KOPT-K1 (cell line): ENCODE measurements around the gene CACNA1C.

ENCODE experiments used
- H3K27ac ChIP-seq: fragments of 200-600 bp; sonication (generic); 2 replicates; pipeline ENCODE4 v1.5.1; 2016; ENCODE audit warnings: antibody characterized with exemption, mild to moderate bottlenecking, low read depth, low read length; ENCODE audit not compliant: poor library complexity, severe bottlenecking
- H3K36me3 ChIP-seq: fragments of 200-600 bp; sonication (generic); 2 replicates; pipeline ENCODE4 v1.5.1; 2017; ENCODE audit warnings: antibody characterized with exemption, mild to moderate bottlenecking, low read length, moderate library complexity; ENCODE audit not compliant: insufficient read depth
- H3K9me3 ChIP-seq: fragments of 200-600 bp; sonication (generic); 2 replicates; pipeline ENCODE4 v1.5.1; 2017; ENCODE audit warnings: antibody characterized with exemption, low read length, mild to moderate bottlenecking; ENCODE audit not compliant: insufficient read depth, poor library complexity, severe bottlenecking

The CACNA1C gene

GRCh38 chr12:2108975-2109671 lies 56.3 kb downstream of the CACNA1C start:
- H3K36me3 ChIP-seq = no peaks in the 10 kb centered on the region
- H3K27ac ChIP-seq = no peak overlapping the region
- no peaks in the 10 kb centered on the region for H3K9me3 ChIP-seq

GRCh38 chr12:2110127-2110526 lies 57.3 kb downstream of the CACNA1C start:
- Histone ChIP-seq H3K9me3 (no peaks in the 10 kb centered on the region), H3K27ac (no peak overlapping the region), H3K36me3 (no peaks in the 10 kb centered on the region)

- no peaks in the 10 kb centered on the region for H3K36me3 ChIP-seq
- H3K27ac ChIP-seq = no peak overlapping the region
- H3K9me3 ChIP-seq = no peaks in the 10 kb centered on the region
Observed at GRCh38 chr12:2110849-2111566, 58.2 kb downstream of the CACNA1C start.

GRCh38 chr12:2111826-2112225 lies 59.0 kb downstream of the CACNA1C start:
- Histone ChIP-seq H3K36me3 (no peaks in the 10 kb centered on the region), H3K27ac (no peak overlapping the region), H3K9me3 (no peaks in the 10 kb centered on the region)

GRCh38 chr12:2112401-2112800 lies 59.6 kb downstream of the CACNA1C start:
- Histone ChIP-seq H3K27ac (no peak overlapping the region), H3K9me3 (no peaks in the 10 kb centered on the region), H3K36me3 (no peaks in the 10 kb centered on the region)

- no peaks in the 10 kb centered on the region for H3K36me3 ChIP-seq
- no peak overlapping the region for H3K27ac ChIP-seq
- H3K9me3 ChIP-seq = no peaks in the 10 kb centered on the region
Observed at GRCh38 chr12:2113119-2113912, 60.5 kb downstream of the CACNA1C start.

- Histone ChIP-seq H3K36me3 (no peaks in the 10 kb centered on the region), H3K27ac (no peak overlapping the region), H3K9me3 (no peaks in the 10 kb centered on the region)
Observed at GRCh38 chr12:2114071-2114470, 61.3 kb downstream of the CACNA1C start.

GRCh38 chr12:2115101-2115845 lies 62.5 kb downstream of the CACNA1C start:
- Histone ChIP-seq H3K36me3 (no peaks in the 10 kb centered on the region), H3K27ac (no peak overlapping the region), H3K9me3 (no peaks in the 10 kb centered on the region)

DNA sequence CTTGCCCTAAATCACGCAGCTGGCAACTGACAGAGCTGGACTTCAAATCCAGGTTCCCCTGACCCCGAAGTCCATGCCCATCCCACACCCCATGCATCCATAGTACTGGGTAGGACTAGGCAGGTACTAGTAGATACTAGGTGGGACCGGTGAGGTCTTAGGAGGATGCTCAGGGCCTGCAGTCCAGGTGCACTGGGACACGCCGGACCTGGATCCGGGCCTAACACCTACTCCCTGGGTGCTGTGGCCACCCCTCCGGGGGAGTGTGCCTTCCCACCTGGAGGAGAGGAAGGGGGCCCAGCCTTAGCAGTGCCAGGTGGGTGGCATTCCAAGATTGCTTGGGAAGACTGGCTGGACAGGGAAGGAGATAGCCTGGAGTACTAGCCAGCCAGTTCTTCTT lies 64.8 kb downstream of the CACNA1C start:
- no peaks in the 10 kb centered on the region for H3K36me3 ChIP-seq

DNA sequence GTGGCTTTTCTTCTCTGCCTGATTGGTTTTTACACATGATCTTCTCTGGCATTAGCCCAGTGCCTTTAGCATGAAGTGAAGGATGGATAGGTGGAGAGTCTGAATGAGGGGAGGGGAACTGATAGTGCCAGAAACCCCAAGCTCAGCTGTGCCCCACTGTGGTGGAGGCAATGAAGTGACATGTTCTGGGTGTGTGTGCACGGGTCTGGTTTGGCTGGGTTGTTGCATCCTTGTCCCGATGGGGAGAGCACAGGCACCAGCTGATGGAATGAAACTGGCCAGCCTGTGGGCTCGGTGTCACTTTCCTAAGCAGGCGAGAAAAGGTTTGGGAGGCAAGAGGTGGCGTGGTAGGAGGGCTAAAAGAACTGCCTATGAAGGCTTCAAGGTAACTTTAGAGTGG lies 65.3 kb downstream of the CACNA1C start:
- H3K9me3 ChIP-seq = no peaks in the 10 kb centered on the region
- no peaks in the 10 kb centered on the region for H3K36me3 ChIP-seq
- no peak overlapping the region for H3K27ac ChIP-seq

More for the DNA sequence above, 64.8 kb downstream of the CACNA1C start:
- no peaks in the 10 kb centered on the region for H3K9me3 ChIP-seq
- H3K27ac ChIP-seq = no peak overlapping the region

DNA sequence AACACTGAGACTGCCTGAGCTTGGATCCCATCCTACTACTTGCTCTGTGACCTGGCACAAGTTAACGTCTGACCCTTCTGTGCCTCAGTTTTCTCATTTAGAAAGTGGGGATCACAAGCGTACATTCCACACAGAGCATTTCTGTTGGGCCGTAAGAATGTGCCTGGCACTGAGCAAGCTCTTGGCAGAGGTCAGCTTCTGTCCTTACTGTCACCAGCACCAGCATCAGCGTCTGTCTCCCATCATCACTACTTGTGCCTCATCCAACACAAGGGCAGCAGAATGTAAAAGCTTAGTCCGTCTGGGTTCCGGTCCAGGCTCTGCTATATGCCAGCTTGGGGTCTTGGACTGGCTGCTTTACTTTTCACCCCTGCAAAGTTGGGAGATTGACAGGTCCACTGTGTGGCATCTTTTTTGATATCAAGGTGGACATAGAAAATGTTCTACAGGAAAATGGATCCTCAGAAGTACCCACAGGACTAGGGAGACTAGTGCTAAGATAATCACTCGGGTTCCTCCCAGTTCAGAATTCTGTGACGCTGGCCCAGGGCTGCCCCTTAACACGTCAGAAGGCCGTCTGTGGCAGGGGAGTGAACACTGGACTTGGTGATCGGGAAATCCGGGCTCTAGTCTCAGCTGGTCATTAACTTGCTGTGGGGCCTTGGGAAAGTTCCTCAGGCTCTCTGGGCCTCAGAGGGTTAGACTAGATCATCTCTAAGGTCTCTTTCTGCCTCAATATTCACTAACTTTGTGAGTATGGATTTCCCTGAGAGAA lies 65.9 kb downstream of the CACNA1C start:
- no peaks in the 10 kb centered on the region for H3K36me3 ChIP-seq
- no peaks in the 10 kb centered on the region for H3K9me3 ChIP-seq
- H3K27ac ChIP-seq = no peak overlapping the region

DNA sequence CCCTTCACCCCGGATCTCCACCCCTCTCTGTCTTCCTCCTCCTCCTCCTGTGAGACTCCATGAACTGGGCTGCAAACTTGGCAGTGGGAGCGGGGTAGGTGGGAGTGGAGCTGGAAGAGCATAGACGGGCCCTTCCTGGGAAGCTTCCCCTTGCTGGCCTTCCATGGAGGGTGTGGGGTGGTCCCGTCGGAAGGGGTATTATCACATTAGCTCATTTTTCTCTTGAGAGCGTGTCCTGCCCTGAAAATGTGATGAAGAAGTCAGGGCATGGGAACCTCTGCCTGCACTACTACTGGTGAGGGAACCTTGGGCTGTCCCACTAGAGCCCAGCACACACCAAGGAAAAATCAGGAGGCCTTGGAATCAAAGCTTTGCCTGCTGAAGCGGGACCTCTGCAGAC lies 66.5 kb downstream of the CACNA1C start:
- Histone ChIP-seq H3K36me3 (no peaks in the 10 kb centered on the region), H3K27ac (no peak overlapping the region), H3K9me3 (no peaks in the 10 kb centered on the region)

DNA sequence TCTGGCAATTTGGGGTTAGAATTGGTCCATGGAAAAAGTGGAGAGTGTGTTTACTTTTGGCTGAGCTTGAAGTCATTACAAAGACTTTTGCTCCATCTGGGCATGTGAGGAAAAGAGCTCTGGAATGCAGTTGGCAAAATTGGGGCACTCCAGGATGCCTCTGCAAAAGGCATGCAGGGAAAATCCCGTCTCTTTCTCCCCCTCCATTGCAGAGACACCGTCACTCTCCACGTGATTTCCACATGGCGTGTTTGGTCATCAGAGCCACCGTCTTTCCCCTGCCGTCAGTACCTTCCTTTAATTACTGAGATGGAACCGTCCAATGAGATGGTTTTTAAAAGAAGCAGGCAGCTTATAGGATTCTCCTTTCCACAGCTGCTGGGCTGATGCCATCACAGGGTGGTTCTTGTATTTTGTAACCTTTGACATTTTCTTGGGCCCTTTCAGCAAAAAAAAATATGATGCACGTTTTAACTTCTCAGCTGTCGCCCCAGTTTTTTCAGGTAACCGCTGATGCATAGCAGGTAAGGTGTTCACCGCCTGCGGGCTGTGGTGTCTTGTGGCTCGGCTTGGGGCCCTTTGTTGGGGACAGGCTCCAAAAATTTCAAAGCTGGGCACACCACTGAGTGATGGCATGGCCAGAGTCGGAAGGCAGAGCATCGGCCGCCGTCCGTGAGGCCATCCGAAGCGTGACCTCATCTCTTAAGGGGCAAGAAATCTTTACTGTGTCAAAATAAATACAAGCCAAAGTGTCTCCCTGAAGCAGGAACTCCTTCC lies 68.4 kb downstream of the CACNA1C start:
- Histone ChIP-seq H3K27ac (no peak overlapping the region), H3K9me3 (no peaks in the 10 kb centered on the region), H3K36me3 (no peaks in the 10 kb centered on the region)
